ENCODE results near the gene MAPKAP1.

DNA sequence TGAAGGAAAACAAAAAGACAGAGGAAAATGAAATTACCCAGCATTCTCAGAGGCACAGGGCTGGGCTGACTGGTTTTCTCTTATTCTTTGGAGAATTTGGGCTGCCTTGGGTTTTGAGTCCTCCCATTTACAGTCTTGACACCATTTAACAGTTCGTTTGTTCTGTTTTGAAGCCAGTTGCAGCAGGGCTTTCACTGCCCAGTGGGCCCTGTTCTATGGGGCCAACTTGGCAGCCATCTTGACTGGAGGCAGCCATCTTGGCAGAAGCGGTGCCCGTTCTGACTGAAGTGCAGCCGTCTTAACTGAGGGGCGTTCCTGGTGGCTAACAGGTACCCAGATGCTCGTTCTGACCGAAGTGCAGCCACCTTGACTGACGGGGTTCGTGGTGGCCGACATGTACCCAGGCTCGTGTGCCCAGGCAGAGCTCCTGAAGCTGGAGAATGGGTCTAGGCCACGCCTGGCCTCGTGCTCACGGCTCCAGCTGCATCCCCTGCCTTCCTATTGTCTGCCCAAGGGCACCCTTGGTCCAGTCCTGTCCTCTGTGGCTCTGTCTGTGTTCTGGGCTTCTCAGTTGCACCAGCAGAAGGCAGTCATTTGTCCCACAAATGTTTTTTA lies 281.0 kb downstream of the MAPKAP1 start:
- no peak for TF ChIP-seq CTCF (IDR thresholded peaks at IDR 0.05; ENCODE audit: low read length)
- no peak for TF ChIP-seq EZH2 (IDR thresholded peaks at IDR 0.05; ENCODE audit: borderline replicate concordance, low read length)
